HCT116 (cell line): ENCODE measurements around the gene C15orf39. TPM values are rescaled to one million over a fixed set of nuclear protein-coding genes. Genes with fewer than 3 reads are reported as not detected.

Source experiments
- ATAC-seq: fragments of 200-7000 bp; cut with Tn5 transposase; 2 replicates; pipeline ENCODE4 v1.9.1; 2020; ENCODE audit warnings: mild to moderate bottlenecking, moderate library complexity
- BruUV-seq: library from RNA; stranded (reverse); fragments of 400-500 nt; replicated peaks from 2 replicates; lab custom pipeline; 2021; lab: Mats Ljungman, UMichigan
- CTCF ChIA-PET: fragments of 300-600 bp; sonication (Branson Sonifier 250); formaldehyde crosslinking; loops from one replicate; lab custom pipeline; 2021; ENCODE audit warnings: antibody characterized with exemption; lab: Charles Lee
- POLR2A ChIA-PET: fragments of 300-600, 350-600 bp; sonication (Branson Sonifier 250); formaldehyde crosslinking; loops from one replicate; lab custom pipeline; 2021; ENCODE audit warnings: antibody characterized with exemption; lab: Charles Lee
- RAD21 ChIA-PET, 2 experiments: fragments of 300-600 bp; sonication (Branson Sonifier 250); formaldehyde crosslinking; loops; one replicate each; lab custom pipeline; 2023; ENCODE audit warnings: low total read pairs in 2 of 2; ENCODE audit not compliant: uncharacterized antibody in 2 of 2, unreplicated experiment in 2 of 2, low non-redundant PET in 1 of 2; lab: Charles Lee
- DNase-seq: peaks from one replicate; pipeline ENCODE4 v3.0.0-alpha.2; 2010; ENCODE audit warnings: low read depth, low spot score
- H2AFZ ChIP-seq: fragments of 200-600 bp; shearing (Covaris generic), sonication (generic); 2 replicates; pipeline ENCODE4 v1.6.1; 2017; ENCODE audit warnings: low read depth, mixed run types, mixed read lengths, antibody characterized with exemption, low read length; ENCODE audit not compliant: poor library complexity, severe bottlenecking
- H3K27ac ChIP-seq: 2 replicates; pipeline ENCODE4 v1.5.1; 2012; ENCODE audit warnings: low read depth, low read length
- H3K27me3 ChIP-seq: fragments of 200-600 bp; sonication (generic); 2 replicates; pipeline ENCODE4 v1.6.1; 2016; ENCODE audit warnings: mixed run types, low read length, mixed read lengths; ENCODE audit not compliant: insufficient read depth
- H3K36me3 ChIP-seq, 2 experiments: fragments of 200-500 bp in 1 of 2; fragments of 200-600 bp in 1 of 2; sonication (Bioruptor generic) in 1 of 2; sonication (generic) in 1 of 2; 2 replicates each; pipeline versions ENCODE4 v1.5.1 to v1.6.1; 2014 to 2016; ENCODE audit warnings: low read length in 2 of 2, inconsistent platforms in 1 of 2, mixed read lengths in 1 of 2, mixed run types in 1 of 2; ENCODE audit not compliant: insufficient read depth in 2 of 2, control insufficient read depth in 1 of 2
- H3K4me1 ChIP-seq, 2 experiments: fragments of 200-600 bp in 1 of 2; sonication (generic) in 1 of 2; 2 replicates each; pipeline versions ENCODE4 v1.5.1 to v1.6.1; 2012 to 2017; ENCODE audit warnings: low read length in 2 of 2, inconsistent platforms in 1 of 2, mild to moderate bottlenecking in 1 of 2, mixed read lengths in 1 of 2, mixed run types in 1 of 2, moderate library complexity in 1 of 2; ENCODE audit not compliant: insufficient read depth in 2 of 2, control insufficient read depth in 1 of 2
- H3K4me2 ChIP-seq: fragments of 200-600 bp; sonication (generic); 2 replicates; pipeline ENCODE4 v1.6.1; 2017; ENCODE audit warnings: mixed run types, low read length, mixed read lengths
- H3K4me3 ChIP-seq, 2 experiments: fragments of 200-600 bp in 1 of 2; sonication (generic) in 1 of 2; replicated peaks in 1 of 2; 2 replicates each; pipeline ENCODE4 v1.5.1; 2011 to 2016; ENCODE audit warnings: low read length in 2 of 2, control low read depth in 1 of 2, low read depth in 1 of 2, mild to moderate bottlenecking in 1 of 2, mixed read lengths in 1 of 2, mixed run types in 1 of 2
- H3K79me2 ChIP-seq: fragments of 200-600 bp; sonication (generic); 2 replicates; pipeline ENCODE4 v1.6.1; 2017; ENCODE audit warnings: mild to moderate bottlenecking, mixed run types, low read length, moderate library complexity, mixed read lengths; ENCODE audit not compliant: insufficient read depth
- H3K9ac ChIP-seq: fragments of 200-600 bp; sonication (generic); 2 replicates; pipeline ENCODE4 v1.6.1; 2016; ENCODE audit warnings: low read length, mixed read lengths
- H3K9me2 ChIP-seq: fragments of 200-600 bp; sonication (generic), shearing (Covaris generic); 2 replicates; pipeline ENCODE4 v1.6.1; 2017; ENCODE audit warnings: mixed run types, mild to moderate bottlenecking, moderate library complexity; ENCODE audit not compliant: insufficient read depth
- H3K9me3 ChIP-seq, 2 experiments: fragments of 200-500 bp in 1 of 2; fragments of 200-600 bp in 1 of 2; sonication (Bioruptor generic) in 1 of 2; sonication (generic) in 1 of 2; 2 replicates each; pipeline ENCODE4 v1.6.1; 2014 to 2017; ENCODE audit warnings: low read length in 2 of 2, mixed read lengths in 2 of 2, inconsistent platforms in 1 of 2, low read depth in 1 of 2, mild to moderate bottlenecking in 1 of 2, mixed run types in 1 of 2, moderate library complexity in 1 of 2; ENCODE audit not compliant: control insufficient read depth in 1 of 2, insufficient read depth in 1 of 2
- H4K20me1 ChIP-seq: fragments of 200-600 bp; sonication (generic), shearing (Covaris generic); 2 replicates; pipeline ENCODE4 v1.6.1; 2017; ENCODE audit warnings: mixed run types, mild to moderate bottlenecking, moderate library complexity; ENCODE audit not compliant: insufficient read depth
- CEBPB ChIP-seq: IDR thresholded peaks from 2 replicates; pipeline ENCODE4 v1.6.1; 2012; ENCODE audit warnings: low read depth
- EGR1 ChIP-seq: IDR thresholded peaks from 2 replicates; pipeline ENCODE4 v1.6.1; 2012; ENCODE audit warnings: low read depth
- JUND ChIP-seq: IDR thresholded peaks from 2 replicates; pipeline ENCODE4 v1.6.1; 2012
- SIN3A ChIP-seq: IDR thresholded peaks from 2 replicates; pipeline ENCODE4 v1.6.1; 2012; ENCODE audit warnings: low read depth
- SP1 ChIP-seq: IDR thresholded peaks from 2 replicates; pipeline ENCODE4 v1.6.1; 2012; ENCODE audit warnings: low read depth
- SRF ChIP-seq: IDR thresholded peaks from 2 replicates; pipeline ENCODE4 v1.6.1; 2012; ENCODE audit warnings: low read depth
- TCF7L2 ChIP-seq: IDR thresholded peaks from 2 replicates; pipeline ENCODE4 v1.7.0; 2011; ENCODE audit warnings: borderline replicate concordance, inconsistent platforms; ENCODE audit not compliant: insufficient read depth, insufficient read length; ENCODE audit errors: extremely low read depth
- YY1 ChIP-seq: IDR thresholded peaks from 2 replicates; pipeline ENCODE4 v1.6.1; 2011; ENCODE audit warnings: low read length, low read depth, moderate library complexity, mild to moderate bottlenecking; ENCODE audit not compliant: insufficient replicate concordance; ENCODE audit errors: extremely low read depth
- ZFX ChIP-seq: fragments of 450-650 bp; IDR thresholded peaks from 2 replicates; pipeline ENCODE4 v1.6.1; 2017
- ZNF274 ChIP-seq: fragments of 200-500 bp; sonication (Bioruptor generic); IDR thresholded peaks from 2 replicates; pipeline ENCODE4 v1.6.1; 2014; ENCODE audit warnings: mild to moderate bottlenecking, low read depth, low read length, inconsistent platforms
- intact Hi-C: fragments of 100-400 bp; cut with micrococcal nuclease; formaldehyde crosslinking; loops from 2 replicates; pipeline ENCODE4 v1.10.0; 2022
- total RNA-seq: library from RNA; stranded (reverse); gene quantifications from one replicate; pipeline ENCODE4 v1.2.1, GENCODE V29; 2021; ENCODE audit not compliant: unreplicated experiment
- TF ChIP-seq, protein P1 (sequence below), 3 experiments: fragments of 200-600 bp in 1 of 3; sonication (generic) in 1 of 3; IDR thresholded peaks in 2 of 3; conservative IDR thresholded peaks in 1 of 3; 2 replicates each; pipeline ENCODE4 v1.5.1; 2012 to 2017; ENCODE audit warnings: low read depth in 2 of 3, low read length in 2 of 3, antibody characterized with exemption in 1 of 3, borderline replicate concordance in 1 of 3, control low read depth in 1 of 3, mild to moderate bottlenecking in 1 of 3, mixed read lengths in 1 of 3, mixed run types in 1 of 3, moderate library complexity in 1 of 3; ENCODE audit not compliant: insufficient read depth in 1 of 3
- TF ChIP-seq, protein P2 (sequence below): IDR thresholded peaks from 2 replicates; pipeline ENCODE4 v1.6.1; 2012
- TF ChIP-seq, protein P3 (sequence below): IDR thresholded peaks from 2 replicates; pipeline ENCODE4 v1.6.1; 2012; ENCODE audit warnings: low read depth
- TF ChIP-seq, protein P4 (sequence below): IDR thresholded peaks from 2 replicates; pipeline ENCODE4 v1.6.1; 2012

Gene C15orf39
- total RNA-seq, 1 experiment from 2014 or later, result 29.3 TPM

DNA sequence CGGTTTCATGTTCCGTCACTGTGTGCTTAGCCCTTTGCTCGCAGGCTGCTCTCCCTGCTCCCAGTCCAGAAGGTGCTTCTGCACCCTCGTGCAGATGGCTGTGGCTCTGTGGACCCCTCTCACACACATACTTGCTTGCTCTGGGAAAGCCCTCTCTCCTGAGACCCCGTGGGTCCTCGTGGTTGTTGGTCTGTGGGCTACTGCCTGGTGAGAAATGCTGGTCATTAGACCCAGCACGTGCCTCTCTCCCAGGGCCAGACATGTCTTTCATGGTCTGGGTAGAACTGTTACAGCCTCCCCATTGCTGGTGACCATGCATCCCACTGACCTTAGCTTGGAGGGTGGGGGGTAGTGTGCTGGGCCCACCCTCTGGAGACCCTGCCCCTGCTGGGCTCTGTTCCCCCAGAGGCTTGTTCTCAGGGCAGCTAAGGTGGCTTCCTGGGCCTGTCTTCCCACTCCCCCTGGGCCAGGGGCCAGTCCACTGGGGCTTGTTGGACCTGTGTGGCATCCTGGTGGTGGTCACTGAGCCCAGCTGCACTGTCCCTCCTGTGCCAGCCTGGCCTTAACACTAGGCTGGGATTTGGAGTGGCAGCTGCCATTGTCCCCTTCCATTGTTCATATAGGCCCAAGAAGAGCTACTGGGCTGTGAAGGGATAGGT, 10.6 kb downstream of the C15orf39 start:
- no peaks in the 10 kb centered on the region for H3K9me2 ChIP-seq
- H3K79me2 ChIP-seq, result peaks cover 52% of the 10 kb centered on the region
- ChIA-PET RAD21 (no interaction called here), POLR2A (no interaction called here), CTCF (no interaction called here)
- no peak for DNase-seq
- intact Hi-C loops, result no loop called here
- no peak overlapping the region for H2AFZ ChIP-seq
- H3K27me3 ChIP-seq, result no peaks in the 10 kb centered on the region
- TF ChIP-seq YY1 (no peak), SRF (no peak), JUND (no peak), SP1 (no peak), ZNF274 (no peak), SIN3A (no peak), CEBPB (no peak), ZFX (no peak), EGR1 (no peak), TCF7L2 (no peak)
- TF ChIP-seq, protein P1, sequence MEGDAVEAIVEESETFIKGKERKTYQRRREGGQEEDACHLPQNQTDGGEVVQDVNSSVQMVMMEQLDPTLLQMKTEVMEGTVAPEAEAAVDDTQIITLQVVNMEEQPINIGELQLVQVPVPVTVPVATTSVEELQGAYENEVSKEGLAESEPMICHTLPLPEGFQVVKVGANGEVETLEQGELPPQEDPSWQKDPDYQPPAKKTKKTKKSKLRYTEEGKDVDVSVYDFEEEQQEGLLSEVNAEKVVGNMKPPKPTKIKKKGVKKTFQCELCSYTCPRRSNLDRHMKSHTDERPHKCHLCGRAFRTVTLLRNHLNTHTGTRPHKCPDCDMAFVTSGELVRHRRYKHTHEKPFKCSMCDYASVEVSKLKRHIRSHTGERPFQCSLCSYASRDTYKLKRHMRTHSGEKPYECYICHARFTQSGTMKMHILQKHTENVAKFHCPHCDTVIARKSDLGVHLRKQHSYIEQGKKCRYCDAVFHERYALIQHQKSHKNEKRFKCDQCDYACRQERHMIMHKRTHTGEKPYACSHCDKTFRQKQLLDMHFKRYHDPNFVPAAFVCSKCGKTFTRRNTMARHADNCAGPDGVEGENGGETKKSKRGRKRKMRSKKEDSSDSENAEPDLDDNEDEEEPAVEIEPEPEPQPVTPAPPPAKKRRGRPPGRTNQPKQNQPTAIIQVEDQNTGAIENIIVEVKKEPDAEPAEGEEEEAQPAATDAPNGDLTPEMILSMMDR (IDR thresholded peaks at IDR 0.05 in 2 of 3, conservative IDR thresholded peaks at IDR 0.05 in 1 of 3; ENCODE audit: borderline replicate concordance in 1 of 3, insufficient read depth in 1 of 3, low read depth in 2 of 3, low read length in 2 of 3), result no peak
- TF ChIP-seq, protein P2, sequence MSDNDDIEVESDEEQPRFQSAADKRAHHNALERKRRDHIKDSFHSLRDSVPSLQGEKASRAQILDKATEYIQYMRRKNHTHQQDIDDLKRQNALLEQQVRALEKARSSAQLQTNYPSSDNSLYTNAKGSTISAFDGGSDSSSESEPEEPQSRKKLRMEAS, result no peak
- TF ChIP-seq, protein P3, sequence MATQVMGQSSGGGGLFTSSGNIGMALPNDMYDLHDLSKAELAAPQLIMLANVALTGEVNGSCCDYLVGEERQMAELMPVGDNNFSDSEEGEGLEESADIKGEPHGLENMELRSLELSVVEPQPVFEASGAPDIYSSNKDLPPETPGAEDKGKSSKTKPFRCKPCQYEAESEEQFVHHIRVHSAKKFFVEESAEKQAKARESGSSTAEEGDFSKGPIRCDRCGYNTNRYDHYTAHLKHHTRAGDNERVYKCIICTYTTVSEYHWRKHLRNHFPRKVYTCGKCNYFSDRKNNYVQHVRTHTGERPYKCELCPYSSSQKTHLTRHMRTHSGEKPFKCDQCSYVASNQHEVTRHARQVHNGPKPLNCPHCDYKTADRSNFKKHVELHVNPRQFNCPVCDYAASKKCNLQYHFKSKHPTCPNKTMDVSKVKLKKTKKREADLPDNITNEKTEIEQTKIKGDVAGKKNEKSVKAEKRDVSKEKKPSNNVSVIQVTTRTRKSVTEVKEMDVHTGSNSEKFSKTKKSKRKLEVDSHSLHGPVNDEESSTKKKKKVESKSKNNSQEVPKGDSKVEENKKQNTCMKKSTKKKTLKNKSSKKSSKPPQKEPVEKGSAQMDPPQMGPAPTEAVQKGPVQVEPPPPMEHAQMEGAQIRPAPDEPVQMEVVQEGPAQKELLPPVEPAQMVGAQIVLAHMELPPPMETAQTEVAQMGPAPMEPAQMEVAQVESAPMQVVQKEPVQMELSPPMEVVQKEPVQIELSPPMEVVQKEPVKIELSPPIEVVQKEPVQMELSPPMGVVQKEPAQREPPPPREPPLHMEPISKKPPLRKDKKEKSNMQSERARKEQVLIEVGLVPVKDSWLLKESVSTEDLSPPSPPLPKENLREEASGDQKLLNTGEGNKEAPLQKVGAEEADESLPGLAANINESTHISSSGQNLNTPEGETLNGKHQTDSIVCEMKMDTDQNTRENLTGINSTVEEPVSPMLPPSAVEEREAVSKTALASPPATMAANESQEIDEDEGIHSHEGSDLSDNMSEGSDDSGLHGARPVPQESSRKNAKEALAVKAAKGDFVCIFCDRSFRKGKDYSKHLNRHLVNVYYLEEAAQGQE, result no peak
- TF ChIP-seq, protein P4, sequence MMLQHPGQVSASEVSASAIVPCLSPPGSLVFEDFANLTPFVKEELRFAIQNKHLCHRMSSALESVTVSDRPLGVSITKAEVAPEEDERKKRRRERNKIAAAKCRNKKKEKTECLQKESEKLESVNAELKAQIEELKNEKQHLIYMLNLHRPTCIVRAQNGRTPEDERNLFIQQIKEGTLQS, result no peak
- no peaks in the 10 kb centered on the region for H3K9me3 ChIP-seq
- ATAC-seq, result no peak
- H3K27ac ChIP-seq, result no peak overlapping the region
- H3K36me3 ChIP-seq, result peaks cover 31 to 58% of the 10 kb centered on the region in 2 experiments; a peak in 3 of 4 replicates
- no TSS peak for BruUV-seq
- no peak overlapping the region for H3K4me2 ChIP-seq
- no peak overlapping the region for H3K9ac ChIP-seq
- H4K20me1 ChIP-seq, result peaks cover 15% of the 10 kb centered on the region; the same call in 1 of the 2 replicates
- no peaks in the 10 kb centered on the region for H3K4me1 ChIP-seq
- no peak overlapping the region for H3K4me3 ChIP-seq
